Measurements from ENCODE around the gene MKX.

The MKX gene

GRCh38 chr10:27646604-27647175 is 98.9 kb downstream of the MKX start:
- no peak for DNase-seq (ENCODE audit: low read depth)

GRCh38 chr10:27646194-27646593 is 99.4 kb downstream of the MKX start:
- DNase-seq (ENCODE audit: low read depth): no peak

- no peak for DNase-seq (ENCODE audit: low read depth)
Observed at GRCh38 chr10:27644307-27644939, 101.2 kb downstream of the MKX start.

- no peak for DNase-seq (ENCODE audit: low read depth)
Observed at GRCh38 chr10:27643301-27643700, 102.3 kb downstream of the MKX start.

- no peak for DNase-seq (ENCODE audit: low read depth)
Observed at GRCh38 chr10:27642023-27642589, 103.5 kb downstream of the MKX start.

GRCh38 chr10:27638071-27638750 is 107.4 kb downstream of the MKX start:
- no peak for DNase-seq (ENCODE audit: low read depth)

GRCh38 chr10:27637601-27638000 is 108.0 kb downstream of the MKX start:
- DNase-seq (ENCODE audit: low read depth): no peak

GRCh38 chr10:27636816-27637215 is 108.8 kb downstream of the MKX start:
- DNase-seq (ENCODE audit: low read depth): no peak

- DNase-seq (ENCODE audit: low read depth): no peak
Observed at GRCh38 chr10:27635699-27636270, 109.8 kb downstream of the MKX start.

GRCh38 chr10:27635290-27635689 is 110.3 kb downstream of the MKX start:
- DNase-seq (ENCODE audit: low read depth): no peak

- no peak for DNase-seq (ENCODE audit: low read depth)
Observed at GRCh38 chr10:27628621-27629020, 117.0 kb downstream of the MKX start.

- no peak for DNase-seq (ENCODE audit: low read depth)
Observed at GRCh38 chr10:27626890-27627289, 118.7 kb downstream of the MKX start.

- DNase-seq (ENCODE audit: low read depth): no peak
Observed at GRCh38 chr10:27625452-27626211, 120.0 kb downstream of the MKX start.

- DNase-seq (ENCODE audit: low read depth): no peak
Observed at GRCh38 chr10:27624941-27625340, 120.7 kb downstream of the MKX start.
